ENCODE data around the gene SORCS2. TPM values are rescaled to one million over a fixed set of nuclear protein-coding genes. Genes with fewer than 3 reads are reported as not detected.

The SORCS2 gene
- total and polyA plus RNA-seq, 12 donors = 0.25 to 5.4 (median 2.2) TPM

DNA sequence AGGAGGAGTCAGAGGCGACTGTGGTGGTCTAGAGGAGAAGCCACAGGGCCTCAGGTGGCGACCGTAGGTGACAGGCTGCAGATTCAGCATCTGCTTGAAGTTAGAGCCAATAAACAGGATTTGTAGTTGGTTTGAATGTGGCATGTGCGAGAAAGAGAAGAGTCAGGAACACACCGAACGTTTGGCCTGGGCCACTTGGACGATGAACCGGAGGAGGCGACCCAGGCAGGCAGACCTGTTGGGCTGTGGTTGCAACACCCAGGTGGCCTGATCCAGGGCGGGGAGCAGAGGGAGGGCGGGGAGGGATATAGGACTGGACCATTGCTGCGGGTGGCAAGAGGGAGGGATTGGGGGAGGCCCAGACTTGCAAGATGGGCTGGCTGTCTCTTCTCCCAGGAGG lies 252.4 kb downstream of the SORCS2 start:
- DNase-seq = no peak

DNA sequence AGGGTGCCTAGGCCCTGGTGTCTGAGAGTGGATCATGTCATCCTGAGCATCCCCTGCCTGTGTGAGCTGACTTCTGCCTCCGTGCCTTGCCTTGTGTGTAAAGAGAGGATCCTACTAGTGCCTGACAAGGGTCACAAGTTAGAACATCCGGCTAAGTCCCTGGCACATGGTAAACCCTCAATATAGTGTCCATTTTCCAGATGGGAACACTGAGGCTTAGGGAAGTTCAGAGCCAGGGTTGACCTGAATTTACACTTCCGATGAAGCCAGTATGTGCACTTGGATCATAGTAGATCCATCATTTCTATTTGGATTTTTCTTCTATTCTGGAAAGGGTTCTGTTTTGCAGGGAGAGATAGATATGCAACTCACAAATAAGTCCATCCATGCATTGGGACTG lies 254.9 kb downstream of the SORCS2 start:
- TF ChIP-seq, protein P1, sequence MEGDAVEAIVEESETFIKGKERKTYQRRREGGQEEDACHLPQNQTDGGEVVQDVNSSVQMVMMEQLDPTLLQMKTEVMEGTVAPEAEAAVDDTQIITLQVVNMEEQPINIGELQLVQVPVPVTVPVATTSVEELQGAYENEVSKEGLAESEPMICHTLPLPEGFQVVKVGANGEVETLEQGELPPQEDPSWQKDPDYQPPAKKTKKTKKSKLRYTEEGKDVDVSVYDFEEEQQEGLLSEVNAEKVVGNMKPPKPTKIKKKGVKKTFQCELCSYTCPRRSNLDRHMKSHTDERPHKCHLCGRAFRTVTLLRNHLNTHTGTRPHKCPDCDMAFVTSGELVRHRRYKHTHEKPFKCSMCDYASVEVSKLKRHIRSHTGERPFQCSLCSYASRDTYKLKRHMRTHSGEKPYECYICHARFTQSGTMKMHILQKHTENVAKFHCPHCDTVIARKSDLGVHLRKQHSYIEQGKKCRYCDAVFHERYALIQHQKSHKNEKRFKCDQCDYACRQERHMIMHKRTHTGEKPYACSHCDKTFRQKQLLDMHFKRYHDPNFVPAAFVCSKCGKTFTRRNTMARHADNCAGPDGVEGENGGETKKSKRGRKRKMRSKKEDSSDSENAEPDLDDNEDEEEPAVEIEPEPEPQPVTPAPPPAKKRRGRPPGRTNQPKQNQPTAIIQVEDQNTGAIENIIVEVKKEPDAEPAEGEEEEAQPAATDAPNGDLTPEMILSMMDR (IDR thresholded peaks at IDR 0.05) = no peak
- 84 to 85% methylated on average over 3 of the region's 3 CpGs for WGBS, 2 donors
- Histone ChIP-seq H3K4me1 (no peaks in the 10 kb centered on the region), H3K27ac (no peak overlapping the region), H3K4me3 (no peak overlapping the region), H3K27me3 (peaks cover 0 to 13% (median 0%) of the 10 kb centered on the region in 7 donors), H3K36me3 (no peaks in the 10 kb centered on the region), H3K9me3 (no peaks in the 10 kb centered on the region)
- ATAC-seq (no peak), DNase-seq (no peak)
- intact Hi-C loops (cut with DNase I) = no loop called here

More for the DNA sequence above, 252.4 kb downstream of the SORCS2 start:
- peaks cover 0 to 17% (median 3%) of the 10 kb centered on the region in 7 donors for H3K27me3 ChIP-seq
- TF ChIP-seq, protein P1 (IDR thresholded peaks at IDR 0.05) = no peak
- no peaks in the 10 kb centered on the region for H3K9me3 ChIP-seq
- no peak overlapping the region for H3K4me3 ChIP-seq
- WGBS, 2 donors = 87 to 88% methylated on average over 12 of the region's 12 CpGs
- no peak for ATAC-seq
- H3K4me1 ChIP-seq = no peaks in the 10 kb centered on the region
- H3K27ac ChIP-seq = no peak overlapping the region
- H3K36me3 ChIP-seq = no peaks in the 10 kb centered on the region
- intact Hi-C loops (cut with DNase I) = no loop called here

DNA sequence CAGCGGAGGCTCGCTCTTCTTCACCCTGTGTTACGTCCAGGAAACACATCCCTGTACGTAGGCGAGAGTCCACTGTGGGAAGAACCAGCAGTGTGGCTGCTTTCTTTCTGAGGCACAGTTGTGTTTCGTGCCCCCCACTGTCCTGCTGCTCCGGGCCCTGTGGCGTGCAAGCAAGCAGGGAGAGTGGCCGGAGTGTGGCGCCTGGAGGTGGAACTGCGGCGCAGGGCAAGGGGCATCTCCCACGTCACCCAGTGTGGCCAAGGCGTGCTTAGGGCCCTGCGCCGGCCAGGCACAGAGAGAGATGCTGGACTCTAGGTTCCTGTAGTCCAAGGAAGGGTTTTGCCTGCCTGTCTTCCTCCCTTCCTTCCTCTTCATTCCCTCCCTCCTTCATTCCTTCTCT lies 255.7 kb downstream of the SORCS2 start:
- intact Hi-C loops (cut with DNase I) = no loop called here
- TF ChIP-seq, protein P1 (IDR thresholded peaks at IDR 0.05) = no peak
- Histone ChIP-seq H3K36me3 (no peaks in the 10 kb centered on the region), H3K27me3 (peaks cover 0 to 13% (median 0%) of the 10 kb centered on the region in 7 donors), H3K9me3 (no peaks in the 10 kb centered on the region), H3K27ac (no peak overlapping the region), H3K4me3 (no peak overlapping the region), H3K4me1 (no peaks in the 10 kb centered on the region)
- ATAC-seq (no peak), DNase-seq (no peak)
- WGBS, 2 donors = 70 to 73% methylated on average over 16 of the region's 16 CpGs

DNA sequence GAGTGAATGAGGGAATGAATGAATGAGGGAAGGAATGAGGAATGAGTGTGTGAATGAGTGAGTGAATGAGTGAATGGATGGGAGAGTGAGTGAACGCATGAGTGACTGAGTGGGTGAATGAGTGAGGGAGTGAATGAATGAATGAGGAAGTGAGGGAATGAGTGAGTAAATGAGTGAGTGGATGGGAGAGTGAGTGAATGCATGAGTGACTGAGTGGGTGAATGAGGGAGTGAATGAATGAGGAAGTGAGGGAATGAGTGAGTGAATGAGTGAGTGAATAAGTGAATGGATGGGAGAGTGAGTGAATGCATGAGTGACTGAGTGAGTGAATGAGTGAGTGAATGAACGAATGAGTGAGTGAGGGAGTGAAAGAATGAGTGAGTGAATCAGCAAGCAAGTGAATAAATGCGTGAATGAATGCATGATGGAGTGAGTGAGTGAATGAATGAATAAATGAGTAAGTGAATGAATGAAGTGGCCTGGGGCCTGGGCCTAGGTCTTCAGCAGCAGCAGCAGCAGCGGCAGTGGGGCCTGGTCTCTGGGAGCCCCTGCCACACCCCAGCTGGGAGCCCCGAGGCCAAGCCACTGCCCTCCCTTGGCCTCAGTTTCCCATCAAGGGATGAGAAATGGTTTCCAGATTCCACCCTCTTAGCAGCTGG lies 258.6 kb downstream of the SORCS2 start:
- Histone ChIP-seq H3K4me1 (no peaks in the 10 kb centered on the region), H3K36me3 (no peaks in the 10 kb centered on the region), H3K9me3 (no peaks in the 10 kb centered on the region), H3K27ac (no peak overlapping the region), H3K27me3 (peaks cover 0 to 5% (median 0%) of the 10 kb centered on the region in 7 donors), H3K4me3 (no peak overlapping the region)
- TF ChIP-seq, protein P1 (IDR thresholded peaks at IDR 0.05) = no peak
- WGBS, 2 donors = 76 to 81% methylated on average over 5 of the region's 5 CpGs
- no peak for DNase-seq
- intact Hi-C loops (cut with DNase I) = no loop called here
- no peak for ATAC-seq
